NCI-H748 treated with DMSO at 0.1 percent for 48 hours (cell line): ENCODE data around the gene CATSPER3.

Experiments
- DNase-seq: peaks from one replicate; lab custom pipeline; 2025; lab: John Stamatoyannopoulos, UW

The CATSPER3 gene

DNA sequence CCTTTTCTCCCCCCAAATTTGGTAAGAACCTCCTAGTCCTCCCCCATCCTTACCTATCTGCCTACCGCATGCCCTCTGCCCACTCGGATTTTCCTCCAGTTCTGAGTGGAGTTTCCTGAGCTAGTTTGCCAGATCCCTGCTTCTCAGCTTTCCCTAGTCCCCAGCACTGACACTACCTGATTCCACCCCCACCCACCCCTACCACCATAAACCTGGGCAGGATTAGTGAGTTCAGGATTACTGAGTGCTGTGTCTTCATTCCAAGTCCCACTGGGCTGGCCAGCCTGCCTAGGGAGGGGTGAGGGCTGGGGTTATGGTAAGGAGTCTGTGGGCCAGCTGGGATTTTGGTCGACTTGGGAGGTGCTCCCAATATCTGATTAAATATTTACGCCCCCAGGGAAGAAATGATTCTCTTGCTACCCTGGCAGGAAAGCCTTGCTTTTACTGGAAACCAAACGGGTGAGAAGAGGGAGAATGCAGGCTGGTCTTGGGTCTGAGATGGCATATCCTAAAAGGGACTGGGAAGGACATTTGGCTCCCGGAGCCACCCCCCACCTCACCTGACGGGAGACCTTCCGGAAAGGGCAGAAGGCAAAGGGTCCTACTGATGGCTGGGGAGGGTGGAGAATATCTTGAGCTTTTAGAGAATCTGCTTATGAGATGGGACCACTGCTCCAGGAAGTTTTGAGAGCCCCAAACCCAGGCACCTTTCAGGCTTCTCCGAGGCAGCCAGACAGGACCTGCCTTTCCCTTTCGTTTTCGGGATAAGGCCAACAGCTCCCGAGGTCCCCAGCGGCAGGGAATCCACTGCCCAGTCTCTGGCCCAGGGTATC is 62.6 kb downstream of the CATSPER3 start:
- no peak for DNase-seq

DNA sequence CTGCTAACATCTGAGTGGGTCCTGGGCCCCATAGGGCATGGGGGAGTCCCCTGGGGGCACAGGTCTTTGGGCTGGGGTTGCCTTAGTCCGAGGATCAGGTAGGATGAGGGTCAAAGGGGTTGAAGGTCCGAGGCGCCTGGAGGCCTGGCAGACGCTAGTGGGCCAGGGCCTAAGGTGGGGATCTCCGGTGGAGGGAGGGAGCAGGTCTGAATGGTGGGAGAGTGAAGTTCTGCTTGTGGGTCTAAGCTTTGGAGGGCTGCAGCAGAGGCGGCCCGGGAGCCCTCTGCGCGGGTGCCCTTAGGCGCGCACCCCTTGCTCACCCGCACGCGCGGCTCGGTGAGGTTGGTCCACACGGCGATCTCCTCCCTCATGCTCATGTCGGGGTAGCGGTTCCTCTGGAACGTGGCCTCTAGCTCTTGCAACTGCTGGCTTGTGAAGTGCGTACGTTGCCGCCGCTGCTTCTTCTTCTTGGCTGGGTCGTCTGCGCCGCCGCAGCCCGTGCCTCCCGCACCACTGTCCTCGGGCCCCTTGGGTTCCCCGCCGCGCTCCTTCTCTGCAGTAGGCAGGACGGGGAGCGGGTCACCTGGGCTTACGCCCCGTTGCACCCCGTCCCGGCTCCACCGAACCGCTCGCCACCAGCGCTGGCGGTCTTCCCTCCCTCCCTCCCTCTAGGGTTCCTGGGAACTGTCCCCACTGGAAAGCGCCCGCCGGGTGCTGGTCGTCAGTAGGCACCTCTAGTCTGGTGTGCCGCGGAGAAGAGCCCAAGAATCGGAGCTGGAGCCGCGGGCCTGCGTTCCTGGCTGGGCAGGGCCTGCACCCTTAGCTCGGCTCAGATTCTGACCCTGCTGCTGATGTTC is 63.5 kb downstream of the CATSPER3 start:
- no peak for DNase-seq

- DNase-seq = no peak
Measured at GRCh38 chr5:135031813-135032694, 64.3 kb downstream of the CATSPER3 start.

- DNase-seq = no peak
Measured at GRCh38 chr5:135032695-135032998, 64.9 kb downstream of the CATSPER3 start.

- DNase-seq = no peak
Measured at GRCh38 chr5:135032999-135033861, 65.5 kb downstream of the CATSPER3 start.

DNA sequence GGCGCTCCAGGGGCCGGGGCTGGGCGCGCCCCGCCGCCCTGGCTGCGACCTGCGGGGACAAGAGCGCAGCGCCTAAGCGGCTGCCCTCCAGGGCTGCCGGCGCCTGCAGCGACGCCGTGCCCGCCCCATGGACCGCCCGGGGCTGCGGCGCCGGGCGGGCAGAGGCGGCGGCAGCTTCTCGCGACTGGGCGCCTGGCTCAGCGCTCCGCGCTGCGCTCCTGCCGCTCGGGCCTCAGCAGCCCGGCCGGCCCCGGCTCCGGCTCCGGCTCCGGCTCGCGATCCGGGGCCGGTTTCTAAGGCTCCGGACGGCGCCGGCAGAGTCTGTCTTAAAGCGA is 66.2 kb downstream of the CATSPER3 start, which contains the start of gene PITX1:
PITX1 (minus strand) TSS at position 328 of the 335 bp plus-strand sequence. CDS start 347 bp downstream, outside the sequence.
- DNase-seq = no peak

DNA sequence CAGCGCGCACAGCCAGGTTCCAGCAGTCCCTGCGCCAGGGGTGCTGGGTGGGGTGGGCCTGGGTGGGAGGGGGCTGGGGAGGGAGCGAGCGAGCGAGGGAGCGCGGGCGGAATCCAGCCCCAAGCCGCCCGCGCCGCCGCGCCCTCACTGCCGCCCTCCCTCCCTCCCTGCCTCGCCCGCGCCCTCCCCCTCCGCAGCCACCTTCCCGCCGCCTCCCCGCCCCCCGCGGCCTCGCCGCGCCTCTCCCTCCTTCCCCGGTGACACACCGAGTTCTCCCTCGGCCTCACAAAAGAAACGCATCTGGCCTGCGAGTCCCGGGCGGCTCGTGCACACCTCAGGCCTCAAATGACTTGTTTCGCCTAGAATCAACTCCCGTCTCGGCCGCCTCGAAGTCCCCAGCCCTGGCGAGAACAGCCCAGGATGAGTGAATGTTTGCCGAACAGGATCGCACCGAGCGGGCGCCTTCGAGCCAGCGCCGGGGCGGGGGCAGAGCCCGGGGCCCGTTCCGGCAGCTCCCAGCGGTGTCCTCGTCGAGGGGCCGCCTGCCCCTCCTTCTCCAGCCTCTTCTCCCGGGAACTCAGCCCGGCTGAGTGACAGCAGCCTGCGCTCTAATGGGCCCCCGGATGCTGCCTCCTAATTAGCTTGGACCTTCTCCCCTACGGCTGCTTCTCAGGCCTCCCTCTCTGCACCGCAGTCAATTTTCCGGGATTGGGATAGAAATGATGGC is 66.7 kb downstream of the CATSPER3 start:
- peak; percentile 50 for DNase-seq

GRCh38 chr5:135034963-135035677 is 67.4 kb downstream of the CATSPER3 start:
- no peak for DNase-seq

GRCh38 chr5:135035678-135036030 is 67.9 kb downstream of the CATSPER3 start:
- DNase-seq = no peak

DNA sequence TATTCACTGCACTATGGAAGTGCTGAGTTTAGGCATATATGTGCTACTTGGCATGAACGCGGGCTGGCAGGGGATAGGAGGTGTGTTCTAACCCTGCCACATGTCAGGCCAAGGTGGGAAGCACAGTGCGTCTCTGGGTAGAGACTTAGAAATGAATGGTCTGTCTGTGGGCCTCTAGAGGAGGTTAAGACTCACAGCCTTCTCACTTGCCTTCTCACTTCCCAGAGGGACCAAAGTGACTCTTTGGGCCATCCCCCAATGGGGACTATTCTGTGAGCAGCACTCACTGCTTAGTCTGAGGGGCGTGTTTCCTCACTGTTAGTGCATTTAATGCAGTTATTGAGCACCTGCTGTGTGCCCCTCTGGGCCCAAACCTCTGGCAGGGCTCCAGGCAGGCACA is 68.7 kb downstream of the CATSPER3 start:
- DNase-seq = no peak

- no peak for DNase-seq
Measured at GRCh38 chr5:135037519-135038204, 70.0 kb downstream of the CATSPER3 start.

DNA sequence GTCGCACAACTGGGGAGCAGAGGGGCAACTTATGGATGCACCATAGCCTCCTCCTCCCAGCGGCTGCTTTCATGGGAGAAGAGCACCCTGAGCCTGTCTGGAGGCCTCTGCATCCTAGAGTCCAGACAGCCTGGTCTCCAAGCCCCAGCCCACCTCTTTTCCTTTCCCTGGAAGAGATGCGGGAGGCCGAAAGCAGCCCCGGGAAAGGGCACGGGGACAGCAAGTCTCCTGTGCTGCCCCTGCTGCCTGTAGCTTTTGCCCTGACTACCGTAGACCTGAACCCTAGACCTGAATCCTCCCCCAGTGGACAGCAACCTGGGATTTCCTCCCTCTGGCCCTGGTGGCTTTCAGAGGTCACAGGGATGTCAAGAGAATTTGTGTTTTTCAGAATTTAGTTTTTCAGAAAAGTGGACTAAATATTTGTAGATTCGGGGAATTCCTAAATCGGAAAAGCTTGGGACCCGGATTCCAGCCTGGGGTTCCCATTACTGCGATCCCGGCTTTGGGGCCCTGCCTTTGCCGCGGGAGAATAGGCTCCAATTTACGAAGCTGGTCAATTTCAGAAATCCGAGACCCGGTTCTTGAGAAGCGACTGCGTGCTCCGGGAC is 70.6 kb downstream of the CATSPER3 start:
- no peak for DNase-seq

GRCh38 chr5:135038813-135039270 is 71.1 kb downstream of the CATSPER3 start:
- no peak for DNase-seq

DNA sequence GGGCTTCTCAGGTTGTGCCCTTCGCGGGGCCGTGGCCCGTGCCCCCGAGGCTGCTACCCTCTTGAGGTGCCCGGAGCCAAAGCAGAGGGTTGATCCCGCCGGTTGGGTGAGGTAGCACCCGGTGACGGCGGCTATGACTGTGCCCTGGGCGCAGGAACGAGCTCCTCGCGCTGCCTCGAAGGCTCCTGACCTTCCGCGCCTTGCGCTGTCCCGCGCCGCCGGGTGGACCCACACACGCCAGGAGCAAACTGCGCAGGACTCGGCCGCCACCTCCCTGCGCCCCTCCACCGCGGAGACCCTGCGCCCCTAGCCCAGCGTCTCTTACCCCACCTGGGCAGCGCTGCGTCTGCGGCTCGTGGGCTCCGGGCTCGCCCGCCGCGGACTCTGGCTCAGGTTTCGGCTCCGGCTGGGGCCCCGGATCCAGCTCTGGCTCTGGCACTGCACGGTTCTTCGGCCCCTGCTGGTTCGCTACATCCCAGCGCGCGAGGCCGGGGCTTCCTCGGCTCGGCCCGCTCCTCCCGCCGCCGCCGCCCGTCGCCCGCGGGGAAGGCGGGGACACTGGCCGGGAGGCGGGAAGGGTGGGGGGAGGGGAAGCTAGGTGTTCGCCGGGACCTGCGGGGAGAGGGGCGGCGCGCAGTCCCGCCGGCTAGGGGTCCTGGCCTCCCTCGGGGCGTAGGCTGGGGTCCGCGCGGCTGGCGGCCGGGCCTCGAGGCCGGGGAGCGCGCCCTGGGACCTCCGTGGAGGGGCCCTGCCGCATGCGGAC is 71.7 kb downstream of the CATSPER3 start:
- no peak for DNase-seq

- no peak for DNase-seq
Measured at GRCh38 chr5:135040034-135040332, 72.3 kb downstream of the CATSPER3 start.

DNA sequence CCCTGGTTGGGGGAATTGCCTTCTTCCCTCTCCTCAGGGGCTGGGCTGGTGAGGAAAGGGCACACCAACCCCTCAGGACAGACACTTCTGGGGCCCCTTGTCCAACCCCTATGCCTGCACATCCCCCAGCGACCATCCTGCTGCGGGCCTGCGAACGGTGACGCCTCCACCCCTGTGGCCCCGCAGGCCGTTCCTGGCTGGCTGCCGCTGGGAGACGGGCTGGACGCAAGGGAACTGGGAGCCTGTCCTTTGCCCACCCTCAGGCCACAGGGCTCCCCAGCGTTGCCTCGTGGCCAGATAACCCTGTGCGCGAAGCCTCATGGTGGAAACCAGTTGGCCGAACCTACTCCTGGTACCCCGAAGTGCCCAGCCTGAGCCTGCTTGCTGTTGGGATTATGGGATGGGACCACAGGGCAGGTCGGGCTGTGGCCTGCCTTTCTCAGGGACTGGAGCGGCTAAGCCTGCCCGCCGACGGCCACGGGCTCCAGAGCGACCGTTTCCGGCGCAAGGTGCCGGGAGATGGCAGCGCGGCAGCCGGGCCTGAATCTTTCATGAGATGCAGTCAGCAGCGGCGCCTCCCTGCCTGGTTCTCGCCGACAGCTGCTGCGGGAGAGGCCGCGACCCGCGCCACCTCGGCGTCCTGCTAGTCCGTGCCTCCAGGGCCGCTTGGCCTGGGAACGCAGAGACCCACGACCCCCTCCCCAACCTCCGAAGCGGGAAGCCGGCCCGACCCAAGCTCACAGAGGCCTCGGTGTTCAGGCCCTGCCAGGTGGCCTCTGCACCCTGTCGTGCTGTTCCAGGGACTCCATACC is 72.8 kb downstream of the CATSPER3 start:
- DNase-seq = no peak

GRCh38 chr5:135041145-135041587 is 73.5 kb downstream of the CATSPER3 start:
- DNase-seq = no peak
